Stimulated activated CD4-positive, alpha-beta T cell treated with anti-CD3 and anti-CD28 coated beads, Interleukin-12 subunit alpha, Interleukin-12 subunit beta, amount 100 ng/mL, for 24 hours (primary cell): ENCODE measurements around the gene MLH3.
"Not testable (repeated sequence)": the region's sequence is repeated elsewhere in the genome, so short reads cannot be mapped to it uniquely, and the experiment has no call there.

ENCODE experiments used
- DNase-seq, 2 experiments: peaks; one replicate each; pipeline ENCODE4 v3.0.0-alpha.2; 2020; ENCODE audit warnings: low read depth in 2 of 2

MLH3 gene

GRCh38 chr14:75030147-75030546, 21.1 kb downstream of the MLH3 start:
- no peak for DNase-seq

GRCh38 chr14:75025876-75026275, 25.4 kb downstream of the MLH3 start:
- DNase-seq, result no peak

- no peak for DNase-seq
Measured at GRCh38 chr14:75025082-75025481, 26.2 kb downstream of the MLH3 start.

GRCh38 chr14:75023108-75023507, 28.2 kb downstream of the MLH3 start:
- no peak for DNase-seq

GRCh38 chr14:75022655-75023054, 28.6 kb downstream of the MLH3 start:
- DNase-seq, result no peak

- no peak for DNase-seq
Measured at GRCh38 chr14:75018694-75019093, 32.6 kb downstream of the MLH3 start.

GRCh38 chr14:75016815-75017214, 34.5 kb downstream of the MLH3 start:
- no peak for DNase-seq

- no peak for DNase-seq
Measured at GRCh38 chr14:75015496-75015895, 35.8 kb downstream of the MLH3 start.

GRCh38 chr14:75013290-75013689, 38.0 kb downstream of the MLH3 start:
- no peak for DNase-seq

- no peak for DNase-seq
Measured at GRCh38 chr14:75011356-75011994, 39.8 kb downstream of the MLH3 start.

- DNase-seq, result no peak
Measured at GRCh38 chr14:75010472-75011093, 40.7 kb downstream of the MLH3 start.

- no peak for DNase-seq
Measured at GRCh38 chr14:75009176-75009575, 42.1 kb downstream of the MLH3 start.

GRCh38 chr14:75005357-75005756, 45.9 kb downstream of the MLH3 start:
- DNase-seq, result no peak

- DNase-seq, result no peak
Measured at GRCh38 chr14:75003250-75004027, 47.8 kb downstream of the MLH3 start.

GRCh38 chr14:75002392-75003249, 48.6 kb downstream of the MLH3 start, which contains the start of gene EIF2B2:
EIF2B2 (plus strand) TSS chr14:75002921; CDS start chr14:75002991, 70 bp downstream.
- DNase-seq, result peak; percentile 99

- no peak for DNase-seq
Measured at GRCh38 chr14:75001899-75002298, 49.4 kb downstream of the MLH3 start.

- no peak for DNase-seq
Measured at GRCh38 chr14:75001261-75001660, 50.0 kb downstream of the MLH3 start.

GRCh38 chr14:74995781-74996180, 55.5 kb downstream of the MLH3 start:
- DNase-seq, result not testable (repeated sequence)

- DNase-seq, result not testable (repeated sequence)
Measured at GRCh38 chr14:74994182-74994581, 57.1 kb downstream of the MLH3 start.

GRCh38 chr14:74988993-74989392, 62.3 kb downstream of the MLH3 start:
- no peak for DNase-seq

GRCh38 chr14:74988131-74988530, 63.1 kb downstream of the MLH3 start:
- DNase-seq, result no peak

GRCh38 chr14:74985806-74986205, 65.5 kb downstream of the MLH3 start:
- no peak for DNase-seq
